RWPE1 (cell line): ENCODE results near the gene RIC8B.

Experiments
- CTCF ChIA-PET: fragments of 350-600 bp; sonication (Branson Sonifier 250); formaldehyde crosslinking; extraction: SDS; loops from one replicate; lab custom pipeline; 2021; lab: Yijun Ruan, JAX
- POLR2A ChIA-PET: fragments of 400-600 bp; formaldehyde crosslinking; extraction: SDS; loops from one replicate; lab custom pipeline; 2020; ENCODE audit warnings: antibody characterized with exemption; ENCODE audit not compliant: low non-redundant PET; lab: Yijun Ruan, JAX
- DNase-seq: peaks from one replicate; pipeline ENCODE4 v3.0.0; 2012; ENCODE audit warnings: low spot score
- H3K27ac ChIP-seq: fragments of 450-650 bp; 2 replicates; pipeline ENCODE4 v1.5.1; 2017
- CTCF ChIP-seq: fragments of 450-650 bp; conservative IDR thresholded peaks from 2 replicates; pipeline ENCODE4 v1.5.1; 2017; ENCODE audit warnings: low read depth, mild to moderate bottlenecking

Gene RIC8B

GRCh38 chr12:106766393-106766826, 8.1 kb upstream of the RIC8B start:
- POLR2A ChIA-PET: no interaction called here
- no peak for DNase-seq
- CTCF ChIA-PET: no interaction called here
- no peak overlapping the region for H3K27ac ChIP-seq
- TF ChIP-seq CTCF: no peak

GRCh38 chr12:106767206-106767605, 7.3 kb upstream of the RIC8B start:
- ChIA-PET CTCF (no interaction called here), POLR2A (no interaction called here)
- DNase-seq: no peak
- no peak overlapping the region for H3K27ac ChIP-seq
- TF ChIP-seq CTCF: no peak

DNA sequence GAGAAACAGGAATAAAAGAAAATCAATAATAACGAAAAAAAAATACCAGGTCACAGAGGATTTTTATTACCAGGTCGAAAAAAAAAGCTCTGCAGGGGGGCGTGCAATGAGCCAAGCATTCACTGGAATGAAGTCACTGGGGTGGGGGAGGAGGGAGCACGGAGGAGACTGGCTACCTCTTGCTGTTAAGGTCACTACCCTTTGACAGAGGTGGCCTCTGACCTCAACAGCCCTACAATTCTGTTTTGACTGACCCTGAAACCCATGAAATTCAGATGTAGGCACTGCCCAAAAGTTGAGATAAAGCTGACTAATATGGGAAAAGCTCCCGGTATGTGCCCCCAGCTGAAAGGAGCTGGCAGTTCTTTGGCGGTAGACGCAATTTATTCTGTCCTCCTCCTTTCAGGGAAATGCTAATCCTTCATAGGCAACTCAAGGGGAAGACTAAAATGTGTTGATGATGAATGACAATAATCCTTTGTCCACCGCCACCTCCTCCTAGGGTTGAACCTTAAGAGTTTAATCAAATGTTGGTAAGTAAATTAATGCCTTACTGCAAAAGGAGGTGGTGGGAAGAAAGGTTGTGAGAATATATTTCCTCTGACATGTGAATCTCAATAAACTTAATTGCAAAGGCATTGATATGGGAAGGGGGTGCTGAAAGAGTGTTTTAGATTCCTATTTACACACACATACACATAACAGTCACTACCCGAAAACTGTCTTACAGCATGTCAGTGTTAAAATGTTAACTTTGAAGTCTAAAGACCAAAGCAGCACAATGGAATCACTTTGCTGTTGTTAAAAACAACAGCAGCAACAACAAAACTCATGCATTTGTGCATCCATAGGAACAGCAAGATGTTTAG, 6.3 kb upstream of the RIC8B start:
- H3K27ac ChIP-seq: no peak overlapping the region
- ChIA-PET CTCF (no interaction called here), POLR2A (no interaction called here)
- no peak for TF ChIP-seq CTCF
- no peak for DNase-seq

GRCh38 chr12:106769078-106769477, 5.4 kb upstream of the RIC8B start:
- H3K27ac ChIP-seq: no peak overlapping the region
- DNase-seq: no peak
- TF ChIP-seq CTCF: no peak
- POLR2A ChIA-PET: no interaction called here
- CTCF ChIA-PET: no interaction called here

GRCh38 chr12:106769546-106769945, 4.9 kb upstream of the RIC8B start:
- CTCF ChIA-PET: no interaction called here
- no peak for DNase-seq
- no peak overlapping the region for H3K27ac ChIP-seq
- POLR2A ChIA-PET: no interaction called here
- TF ChIP-seq CTCF: no peak

- CTCF ChIA-PET: interaction anchor here (0.5 kb wide), 1 partner anchor 65 kb away, joined by 3 read pairs; no protein-coding TSS in a partner anchor
- no peak for DNase-seq
These were observed 3.1 kb upstream of the RIC8B start for GRCh38 chr12:106771425-106771824.

More at GRCh38 chr12:106771425-106771824, 3.1 kb upstream of the RIC8B start:
- TF ChIP-seq CTCF: no peak
- POLR2A ChIA-PET: no interaction called here
- no peak overlapping the region for H3K27ac ChIP-seq
